Neural cell (in vitro differentiated cells): Measurements from ENCODE around the gene DZIP1L.

Source experiments
- EP300 ChIP-seq: fragments of 450-650 bp; conservative IDR thresholded peaks from 2 replicates; pipeline ENCODE4 v1.6.1; 2014; ENCODE audit warnings: antibody characterized with exemption, mild to moderate bottlenecking, moderate library complexity; ENCODE audit not compliant: poor library complexity, severe bottlenecking
- REST ChIP-seq: IDR thresholded peaks from 2 replicates; pipeline ENCODE4 v1.6.1; 2012; ENCODE audit warnings: borderline replicate concordance
- TF ChIP-seq, protein P1 (sequence below): fragments of 450-650 bp; IDR thresholded peaks from 2 replicates; pipeline ENCODE4 v1.5.1; 2014; ENCODE audit warnings: antibody characterized with exemption, mild to moderate bottlenecking, moderate library complexity; ENCODE audit not compliant: poor library complexity, severe bottlenecking

DNA sequence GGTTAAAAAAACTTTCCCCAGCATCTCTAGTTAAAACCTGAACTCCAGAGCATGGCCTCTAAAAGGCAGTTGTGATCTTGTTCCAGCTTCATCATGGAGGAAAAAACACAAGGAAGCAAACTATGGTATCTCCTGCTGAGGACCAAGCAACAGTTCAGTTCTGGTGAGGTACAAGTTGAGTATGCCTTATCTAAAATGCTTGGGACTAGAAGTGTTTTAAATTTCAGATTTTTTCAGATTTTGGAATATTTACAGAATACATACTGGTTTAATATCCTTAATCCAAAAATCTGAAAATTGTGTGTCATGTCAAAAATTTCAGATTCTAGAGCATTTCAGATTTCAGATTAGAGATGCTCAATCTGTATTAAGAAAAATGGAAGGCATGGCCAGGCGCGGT, 49.7 kb upstream of the DZIP1L start:
- TF ChIP-seq EP300 (no peak), REST (no peak)
- TF ChIP-seq, protein P1, sequence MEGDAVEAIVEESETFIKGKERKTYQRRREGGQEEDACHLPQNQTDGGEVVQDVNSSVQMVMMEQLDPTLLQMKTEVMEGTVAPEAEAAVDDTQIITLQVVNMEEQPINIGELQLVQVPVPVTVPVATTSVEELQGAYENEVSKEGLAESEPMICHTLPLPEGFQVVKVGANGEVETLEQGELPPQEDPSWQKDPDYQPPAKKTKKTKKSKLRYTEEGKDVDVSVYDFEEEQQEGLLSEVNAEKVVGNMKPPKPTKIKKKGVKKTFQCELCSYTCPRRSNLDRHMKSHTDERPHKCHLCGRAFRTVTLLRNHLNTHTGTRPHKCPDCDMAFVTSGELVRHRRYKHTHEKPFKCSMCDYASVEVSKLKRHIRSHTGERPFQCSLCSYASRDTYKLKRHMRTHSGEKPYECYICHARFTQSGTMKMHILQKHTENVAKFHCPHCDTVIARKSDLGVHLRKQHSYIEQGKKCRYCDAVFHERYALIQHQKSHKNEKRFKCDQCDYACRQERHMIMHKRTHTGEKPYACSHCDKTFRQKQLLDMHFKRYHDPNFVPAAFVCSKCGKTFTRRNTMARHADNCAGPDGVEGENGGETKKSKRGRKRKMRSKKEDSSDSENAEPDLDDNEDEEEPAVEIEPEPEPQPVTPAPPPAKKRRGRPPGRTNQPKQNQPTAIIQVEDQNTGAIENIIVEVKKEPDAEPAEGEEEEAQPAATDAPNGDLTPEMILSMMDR: no peak
